DND-41 (cell line): Measurements from ENCODE around the gene TFEB.

Source experiments
- ATAC-seq: fragments of 200-7000 bp; cut with Tn5 transposase; 3 replicates; pipeline ENCODE4 v1.9.1; 2021; ENCODE audit warnings: low read depth; ENCODE audit not compliant: insufficient read depth
- DNase-seq: peaks from one replicate; pipeline ENCODE4 v3.0.0-alpha.2; 2020
- H2AFZ ChIP-seq: 2 replicates; pipeline ENCODE4 v1.6.0; 2012; ENCODE audit warnings: low read depth, low read length
- H3K27ac ChIP-seq: 2 replicates; pipeline ENCODE4 v1.5.1; 2012; ENCODE audit warnings: low read length, inconsistent platforms
- H3K27me3 ChIP-seq: fragments of 200-600 bp; sonication (generic); 2 replicates; pipeline ENCODE4 v1.6.0; 2012; ENCODE audit warnings: low read length, mild to moderate bottlenecking, inconsistent platforms; ENCODE audit not compliant: insufficient read depth, poor library complexity
- H3K36me3 ChIP-seq: 2 replicates; pipeline ENCODE4 v1.5.1; 2012; ENCODE audit warnings: low read length, inconsistent platforms; ENCODE audit not compliant: insufficient read depth
- H3K4me1 ChIP-seq: 2 replicates; pipeline ENCODE4 v1.5.1; 2012; ENCODE audit warnings: mild to moderate bottlenecking, low read length; ENCODE audit not compliant: insufficient read depth
- H3K4me2 ChIP-seq: 2 replicates; pipeline ENCODE4 v1.6.0; 2012; ENCODE audit warnings: mild to moderate bottlenecking, moderate library complexity, low read length, inconsistent platforms; ENCODE audit not compliant: insufficient read depth
- H3K4me3 ChIP-seq, 2 experiments: fragments of 200-600 bp in 1 of 2; shearing (Covaris generic) in 1 of 2; 2 replicates each; pipeline ENCODE4 v1.5.1; 2012 to 2016; ENCODE audit warnings: inconsistent platforms in 2 of 2, low read length in 2 of 2, mild to moderate bottlenecking in 2 of 2, low read depth in 1 of 2, moderate library complexity in 1 of 2
- H3K79me2 ChIP-seq: 2 replicates; pipeline ENCODE4 v1.6.0; 2012; ENCODE audit warnings: low read length, inconsistent platforms; ENCODE audit not compliant: insufficient read depth
- H3K9ac ChIP-seq: 2 replicates; pipeline ENCODE4 v1.6.0; 2012; ENCODE audit warnings: low read depth, mild to moderate bottlenecking, inconsistent platforms, low read length, moderate library complexity
- H3K9me3 ChIP-seq: 2 replicates; pipeline ENCODE4 v1.5.1; 2012; ENCODE audit warnings: low read length, moderate library complexity, mild to moderate bottlenecking, inconsistent platforms; ENCODE audit not compliant: insufficient read depth, severe bottlenecking
- H4K20me1 ChIP-seq: 2 replicates; pipeline ENCODE4 v1.6.0; 2012; ENCODE audit warnings: low read length; ENCODE audit not compliant: insufficient read depth
- CTCF ChIP-seq: IDR thresholded peaks from 2 replicates; pipeline ENCODE4 v1.5.1; 2012; ENCODE audit warnings: borderline replicate concordance, low read length, moderate library complexity, mild to moderate bottlenecking; ENCODE audit not compliant: poor library complexity, severe bottlenecking; ENCODE audit errors: extremely low read depth
- EZH2 ChIP-seq: IDR thresholded peaks from 3 replicates; pipeline ENCODE4 v1.6.1; 2012; ENCODE audit warnings: borderline replicate concordance, low read depth, mild to moderate bottlenecking, moderate library complexity, low read length, inconsistent platforms; ENCODE audit not compliant: severe bottlenecking

Gene TFEB

GRCh38 chr6:41635365-41635764, 100.0 kb downstream of the TFEB start:
- Histone ChIP-seq H3K4me1 (peaks cover 23% of the 10 kb centered on the region), H3K9ac (no peak overlapping the region), H3K9me3 (no peaks in the 10 kb centered on the region), H3K79me2 (no peaks in the 10 kb centered on the region), H2AFZ (no peak overlapping the region), H4K20me1 (no peaks in the 10 kb centered on the region), H3K36me3 (no peaks in the 10 kb centered on the region), H3K4me3 (no peak overlapping the region), H3K27me3 (peaks cover 11% of the 10 kb centered on the region), H3K27ac (no peak overlapping the region), H3K4me2 (no peak overlapping the region)
- TF ChIP-seq CTCF: no peak
- no peak for TF ChIP-seq EZH2
- ATAC-seq (no peak), DNase-seq (no peak)

- H2AFZ ChIP-seq: no peak overlapping the region
- no peaks in the 10 kb centered on the region for H3K9me3 ChIP-seq
- DNase-seq (no peak), ATAC-seq (no peak)
- H3K4me2 ChIP-seq: no peak overlapping the region
- H3K4me1 ChIP-seq: peaks cover 20% of the 10 kb centered on the region
- peaks cover 11% of the 10 kb centered on the region for H3K27me3 ChIP-seq
- no peak overlapping the region for H3K27ac ChIP-seq
- no peaks in the 10 kb centered on the region for H4K20me1 ChIP-seq
- H3K4me3 ChIP-seq: no peak overlapping the region
- no peak overlapping the region for H3K9ac ChIP-seq
- TF ChIP-seq EZH2: no peak
- TF ChIP-seq CTCF: no peak
- no peaks in the 10 kb centered on the region for H3K79me2 ChIP-seq
- H3K36me3 ChIP-seq: no peaks in the 10 kb centered on the region
These were observed 100.8 kb downstream of the TFEB start for GRCh38 chr6:41634657-41635056.
